ENCODE results near the gene CDK5. TPM values are rescaled to one million over a fixed set of nuclear protein-coding genes. Genes with fewer than 3 reads are reported as not detected.

The CDK5 gene
- total and polyA plus RNA-seq, 10 of the 15 experiments (the other 5 are each of a cell fraction or from before 2014, with no cell fraction given), result 1.5 to 33.4 (median 21.6) TPM

DNA sequence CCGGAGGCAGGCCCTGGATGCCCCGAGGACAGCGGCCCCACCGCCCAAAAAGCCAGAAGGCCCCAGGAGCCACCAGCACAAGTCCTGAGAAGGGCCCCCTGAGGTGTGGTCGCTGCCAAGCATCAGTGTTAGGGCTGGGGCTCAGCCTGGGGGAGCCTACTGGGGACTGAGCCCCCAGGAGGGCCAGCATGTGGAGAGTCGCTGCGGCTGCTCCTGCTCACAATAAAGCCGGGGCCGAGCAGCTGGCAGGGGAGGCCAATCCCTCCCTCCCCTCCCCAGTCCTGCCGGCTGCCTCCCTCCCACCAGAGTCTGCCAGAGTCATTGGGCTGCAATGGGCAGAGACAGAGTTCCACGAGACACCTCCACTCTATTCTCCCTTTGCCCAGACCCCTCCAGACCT is 12.4 kb downstream of the CDK5 start:
- Histone ChIP-seq H2AFZ (ENCODE audit: control insufficient read depth, low read depth, low read length) (no peak overlapping the region), H3K4me2 (ENCODE audit: control insufficient read depth, insufficient read depth) (no peak overlapping the region), H3K4me3 (no peak overlapping the region), H4K20me1 (ENCODE audit: control insufficient read depth, insufficient read depth) (no peaks in the 10 kb centered on the region), H3K4me1 (ENCODE audit: control insufficient read depth, insufficient read depth, low read length) (no peaks in the 10 kb centered on the region), H3K79me2 (ENCODE audit: control insufficient read depth, insufficient read depth, low read length) (no peaks in the 10 kb centered on the region), H3K36me3 (ENCODE audit: control insufficient read depth in 2 of 2, insufficient read depth in 2 of 2, low read length in 1 of 2) (no peaks in the 10 kb centered on the region), H3K27me3 (replicated peaks in 1 of 2; ENCODE audit: control insufficient read depth in 2 of 2, insufficient read depth in 2 of 2, low read length in 1 of 2) (no peaks in the 10 kb centered on the region), H3K9me3 (replicated peaks; ENCODE audit: control insufficient read depth, insufficient read depth, low read length) (no peaks in the 10 kb centered on the region), H3K9ac (ENCODE audit: control insufficient read depth, insufficient read depth, low read length) (no peak overlapping the region), H3K27ac (ENCODE audit: control insufficient read depth, insufficient read depth) (no peak overlapping the region)
- FAIRE-seq (no peak), ATAC-seq (no peak), DNase-seq (ENCODE audit: low read depth, low spot score) (no peak)
- TF ChIP-seq, protein P1, sequence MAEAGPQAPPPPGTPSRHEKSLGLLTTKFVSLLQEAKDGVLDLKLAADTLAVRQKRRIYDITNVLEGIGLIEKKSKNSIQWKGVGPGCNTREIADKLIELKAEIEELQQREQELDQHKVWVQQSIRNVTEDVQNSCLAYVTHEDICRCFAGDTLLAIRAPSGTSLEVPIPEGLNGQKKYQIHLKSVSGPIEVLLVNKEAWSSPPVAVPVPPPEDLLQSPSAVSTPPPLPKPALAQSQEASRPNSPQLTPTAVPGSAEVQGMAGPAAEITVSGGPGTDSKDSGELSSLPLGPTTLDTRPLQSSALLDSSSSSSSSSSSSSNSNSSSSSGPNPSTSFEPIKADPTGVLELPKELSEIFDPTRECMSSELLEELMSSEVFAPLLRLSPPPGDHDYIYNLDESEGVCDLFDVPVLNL (IDR thresholded peaks at IDR 0.05; ENCODE audit: low read depth, low read length), result no peak
- no peak for TF ChIP-seq RBBP5 (conservative IDR thresholded peaks at IDR 0.05)
- no peak for TF ChIP-seq PAX5 (IDR thresholded peaks at IDR 0.05; ENCODE audit: borderline replicate concordance, low read depth, low read length)
- no peak for TF ChIP-seq PAX8 (IDR thresholded peaks at IDR 0.05)
- TF ChIP-seq, protein P2, sequence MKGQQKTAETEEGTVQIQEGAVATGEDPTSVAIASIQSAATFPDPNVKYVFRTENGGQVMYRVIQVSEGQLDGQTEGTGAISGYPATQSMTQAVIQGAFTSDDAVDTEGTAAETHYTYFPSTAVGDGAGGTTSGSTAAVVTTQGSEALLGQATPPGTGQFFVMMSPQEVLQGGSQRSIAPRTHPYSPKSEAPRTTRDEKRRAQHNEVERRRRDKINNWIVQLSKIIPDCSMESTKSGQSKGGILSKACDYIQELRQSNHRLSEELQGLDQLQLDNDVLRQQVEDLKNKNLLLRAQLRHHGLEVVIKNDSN (IDR thresholded peaks at IDR 0.05; ENCODE audit: borderline replicate concordance, extremely low read length, insufficient read depth, low read depth, low read length), result no peak
- TF ChIP-seq CHD2 (IDR thresholded peaks at IDR 0.05; ENCODE audit: borderline replicate concordance, low read depth, low read length), result no peak
- no peak for TF ChIP-seq ZBTB33 (IDR thresholded peaks at IDR 0.05)
- TF ChIP-seq, protein P3, sequence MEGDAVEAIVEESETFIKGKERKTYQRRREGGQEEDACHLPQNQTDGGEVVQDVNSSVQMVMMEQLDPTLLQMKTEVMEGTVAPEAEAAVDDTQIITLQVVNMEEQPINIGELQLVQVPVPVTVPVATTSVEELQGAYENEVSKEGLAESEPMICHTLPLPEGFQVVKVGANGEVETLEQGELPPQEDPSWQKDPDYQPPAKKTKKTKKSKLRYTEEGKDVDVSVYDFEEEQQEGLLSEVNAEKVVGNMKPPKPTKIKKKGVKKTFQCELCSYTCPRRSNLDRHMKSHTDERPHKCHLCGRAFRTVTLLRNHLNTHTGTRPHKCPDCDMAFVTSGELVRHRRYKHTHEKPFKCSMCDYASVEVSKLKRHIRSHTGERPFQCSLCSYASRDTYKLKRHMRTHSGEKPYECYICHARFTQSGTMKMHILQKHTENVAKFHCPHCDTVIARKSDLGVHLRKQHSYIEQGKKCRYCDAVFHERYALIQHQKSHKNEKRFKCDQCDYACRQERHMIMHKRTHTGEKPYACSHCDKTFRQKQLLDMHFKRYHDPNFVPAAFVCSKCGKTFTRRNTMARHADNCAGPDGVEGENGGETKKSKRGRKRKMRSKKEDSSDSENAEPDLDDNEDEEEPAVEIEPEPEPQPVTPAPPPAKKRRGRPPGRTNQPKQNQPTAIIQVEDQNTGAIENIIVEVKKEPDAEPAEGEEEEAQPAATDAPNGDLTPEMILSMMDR (IDR thresholded peaks at IDR 0.05 in 2 of 3, conservative IDR thresholded peaks at IDR 0.05 in 1 of 3; ENCODE audit: control insufficient read depth in 2 of 3, extremely low read depth in 1 of 3, insufficient read depth in 1 of 3, low read depth in 3 of 3, low read length in 3 of 3), result no peak
- no peak for TF ChIP-seq SIN3A (IDR thresholded peaks at IDR 0.05; ENCODE audit: low read depth, low read length)
- intact Hi-C loops (cut with micrococcal nuclease; ENCODE audit: unreplicated experiment) (no loop called here), in situ Hi-C loops (cut with MboI) (no loop called here)
- no TSS peak for BruUV-seq (replicated peaks)
- 97% methylated on average over 9 of the region's 11 CpGs for WGBS (ENCODE audit: insufficient coverage, insufficient replicate concordance, low lambda C conversion rate, missing lambda C conversion rate)
- ChIA-PET RAD21 (ENCODE audit: unreplicated experiment) (no interaction called here), CTCF (no interaction called here), POLR2A (no interaction called here), SMC1A (ENCODE audit: uncharacterized antibody, unreplicated experiment) (interaction anchor here (1.5 kb wide), 1 partner anchor 17 kb away, joined by 3 read pairs; the partner anchor contains the start of gene ABCB8)
